OCI-LY7 (cell line): Measurements from ENCODE around the gene GPR78. TPM values are rescaled to one million over a fixed set of nuclear protein-coding genes. Genes with fewer than 3 reads are reported as not detected.
"Not testable (repeated sequence)": the region's sequence is repeated elsewhere in the genome, so short reads cannot be mapped to it uniquely, and the experiment has no call there.

Source experiments
- BruUV-seq: library from RNA; stranded (reverse); fragments of 400-500 nt; replicated peaks from 2 replicates; lab custom pipeline; 2021; lab: Mats Ljungman, UMichigan
- CTCF ChIA-PET: fragments of 300-600 bp; sonication (Branson Sonifier 250); formaldehyde crosslinking; loops from one replicate; lab custom pipeline; 2022; ENCODE audit warnings: antibody characterized with exemption; ENCODE audit not compliant: unreplicated experiment; lab: Charles Lee
- POLR2A ChIA-PET: fragments of 300-600 bp; sonication (Branson Sonifier 250); formaldehyde crosslinking; loops from one replicate; lab custom pipeline; 2022; ENCODE audit warnings: antibody characterized with exemption; lab: Charles Lee
- DNase-seq: peaks from one replicate; pipeline ENCODE4 v3.0.0-alpha.2; 2015; ENCODE audit warnings: low spot score
- H2AFZ ChIP-seq: fragments of 200-600 bp; sonication (generic), shearing (Covaris generic); 2 replicates; pipeline ENCODE4 v1.6.1; 2014; ENCODE audit warnings: mild to moderate bottlenecking, antibody characterized with exemption, low read length, moderate library complexity
- H3K27ac ChIP-seq: fragments of 200-600 bp; sonication (generic); 2 replicates; pipeline ENCODE4 v1.5.1; 2014; ENCODE audit warnings: mixed run types, low read depth, mild to moderate bottlenecking, moderate library complexity, low read length, inconsistent platforms; ENCODE audit not compliant: poor library complexity, severe bottlenecking
- H3K36me3 ChIP-seq: fragments of 200-600 bp; sonication (generic); 2 replicates; pipeline ENCODE4 v1.6.1; 2014; ENCODE audit warnings: mild to moderate bottlenecking, antibody characterized with exemption, low read length, moderate library complexity, mixed read lengths; ENCODE audit not compliant: insufficient read depth
- H3K4me1 ChIP-seq: fragments of 200-600 bp; sonication (generic); 2 replicates; pipeline ENCODE4 v1.5.1; 2014; ENCODE audit warnings: mild to moderate bottlenecking, low read length; ENCODE audit not compliant: insufficient read depth, poor library complexity, severe bottlenecking
- H3K4me2 ChIP-seq: fragments of 200-600 bp; sonication (generic); 2 replicates; pipeline ENCODE4 v1.6.1; 2014; ENCODE audit warnings: mild to moderate bottlenecking, low read length
- H3K4me3 ChIP-seq: fragments of 200-600 bp; sonication (generic); 2 replicates; pipeline ENCODE4 v1.5.1; 2014; ENCODE audit warnings: mild to moderate bottlenecking, low read depth, low read length; ENCODE audit not compliant: poor library complexity, severe bottlenecking
- H3K79me2 ChIP-seq: fragments of 200-600 bp; sonication (generic); 2 replicates; pipeline ENCODE4 v1.6.1; 2016; ENCODE audit warnings: low read depth, mild to moderate bottlenecking, low read length, moderate library complexity, mixed read lengths; ENCODE audit not compliant: insufficient read depth
- H3K9me2 ChIP-seq: fragments of 200-600 bp; sonication (generic); 2 replicates; pipeline ENCODE4 v1.6.1; 2016; ENCODE audit warnings: mild to moderate bottlenecking, low read length, mixed read lengths; ENCODE audit not compliant: insufficient read depth
- H3K9me3 ChIP-seq: fragments of 200-600 bp; sonication (generic); 2 replicates; pipeline ENCODE4 v1.6.1; 2014; ENCODE audit warnings: mild to moderate bottlenecking, mixed run types, low read length, mixed read lengths
- H4K20me1 ChIP-seq: fragments of 200-600 bp; sonication (generic); 2 replicates; pipeline ENCODE4 v1.6.1; 2014; ENCODE audit warnings: mild to moderate bottlenecking, antibody characterized with exemption, low read length, moderate library complexity, mixed read lengths; ENCODE audit not compliant: insufficient read depth
- intact Hi-C: fragments of 100-400 bp; cut with micrococcal nuclease; formaldehyde crosslinking; loops from one replicate; pipeline ENCODE4 v1.10.0; 2022; ENCODE audit not compliant: unreplicated experiment
- total RNA-seq, 2 experiments: library from RNA; depleted of rRNA in 1 of 2; stranded (reverse); fragments of >200 nt in 1 of 2; shearing (Covaris generic) in 1 of 2; gene quantifications; 2 replicates each; pipeline ENCODE4 v1.2.3, GENCODE V29; 2014 to 2022

Gene GPR78
- total RNA-seq, 2 experiments from 2014 or later, result not detected

DNA sequence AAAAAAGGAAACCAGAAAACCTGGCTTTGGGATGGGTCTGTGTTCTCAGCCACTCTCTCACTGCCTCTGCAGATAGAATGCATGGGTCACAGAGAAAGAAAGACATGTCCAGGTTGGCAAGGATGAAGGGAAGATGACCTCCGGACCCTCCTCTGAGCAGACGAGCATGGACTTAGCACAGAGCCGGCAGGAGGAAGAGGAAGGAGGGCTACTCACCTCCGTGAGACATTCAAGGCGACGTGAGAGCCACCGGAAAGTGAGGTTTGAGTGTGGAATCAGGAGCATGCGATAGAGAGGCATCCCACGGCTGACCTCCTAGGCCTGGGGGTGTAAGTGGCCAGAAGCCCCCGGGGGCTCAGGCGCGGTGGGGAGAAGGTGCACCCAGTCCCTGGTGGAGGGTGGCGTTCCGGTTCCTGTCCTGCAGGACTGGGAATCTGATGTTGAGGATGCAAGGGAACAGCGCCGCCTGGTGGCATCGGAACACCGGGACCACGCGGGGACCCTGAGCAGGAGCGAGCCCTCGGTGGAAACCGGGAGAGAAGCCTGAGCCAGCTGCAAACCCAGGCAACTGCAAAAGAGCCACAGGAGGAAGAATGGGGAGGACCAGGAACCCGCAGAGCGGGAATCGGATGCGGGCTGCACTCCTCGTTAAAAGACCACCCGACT, 50.2 kb downstream of the GPR78 start:
- H3K9me2 ChIP-seq, H3K4me2 ChIP-seq, CTCF ChIA-PET, H3K79me2 ChIP-seq, DNase-seq, H3K9me3 ChIP-seq, H3K36me3 ChIP-seq, H3K4me3 ChIP-seq, H3K4me1 ChIP-seq, H3K27ac ChIP-seq, POLR2A ChIA-PET, intact Hi-C loops, BruUV-seq, H2AFZ ChIP-seq, H4K20me1 ChIP-seq: not testable (repeated sequence)

- H4K20me1 ChIP-seq, H3K4me1 ChIP-seq, DNase-seq, H3K9me2 ChIP-seq, CTCF ChIA-PET, H3K27ac ChIP-seq, H3K4me2 ChIP-seq, H3K79me2 ChIP-seq, POLR2A ChIA-PET, H3K4me3 ChIP-seq, H3K9me3 ChIP-seq, H3K36me3 ChIP-seq, BruUV-seq, intact Hi-C loops, H2AFZ ChIP-seq: not testable (repeated sequence)
Observed at GRCh38 chr4:8631896-8632295, 51.7 kb downstream of the GPR78 start.

DNA sequence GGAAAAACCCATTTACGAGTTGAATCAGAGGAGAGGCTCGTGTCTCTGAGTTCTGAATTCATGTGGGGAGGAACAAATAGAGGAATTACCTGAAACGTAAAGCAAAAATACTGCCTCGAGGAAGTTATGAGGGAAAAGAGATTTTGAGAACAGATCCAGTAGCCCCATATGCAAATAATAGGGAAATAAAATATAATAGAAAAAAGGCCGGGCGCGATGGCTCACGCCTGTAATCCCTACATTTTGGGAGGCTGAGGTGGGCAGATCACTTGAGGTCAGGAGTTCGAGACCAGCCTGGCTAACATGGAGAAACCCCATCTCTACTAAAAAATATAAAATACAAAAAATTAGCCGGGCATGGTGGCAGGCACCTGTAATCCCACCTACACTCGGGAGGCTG, 54.6 kb downstream of the GPR78 start:
- POLR2A ChIA-PET, H3K4me1 ChIP-seq, DNase-seq, H3K79me2 ChIP-seq, H3K36me3 ChIP-seq, H3K9me3 ChIP-seq, CTCF ChIA-PET, intact Hi-C loops, H3K4me3 ChIP-seq, H4K20me1 ChIP-seq, BruUV-seq, H3K9me2 ChIP-seq, H3K27ac ChIP-seq, H2AFZ ChIP-seq, H3K4me2 ChIP-seq: not testable (repeated sequence)

- CTCF ChIA-PET, POLR2A ChIA-PET, intact Hi-C loops, H3K4me1 ChIP-seq, H2AFZ ChIP-seq, H3K9me3 ChIP-seq, DNase-seq, H4K20me1 ChIP-seq, H3K4me3 ChIP-seq, BruUV-seq, H3K4me2 ChIP-seq, H3K27ac ChIP-seq, H3K9me2 ChIP-seq, H3K79me2 ChIP-seq, H3K36me3 ChIP-seq: not testable (repeated sequence)
Observed at GRCh38 chr4:8635897-8636554, 55.8 kb downstream of the GPR78 start.

Other genes with a start within 250 kb of the GPR78 start
- 10.4 and 12.7 TPM in 2 replicates for gene ACOX3, start 139.7 kb upstream of the GPR78 start, total RNA-seq (2014; rRNA removed; shearing (Covaris generic))
- gene ACOX3, start 139.7 kb upstream of the GPR78 start, total RNA-seq (2022), result 16.8 and 21.0 TPM in 2 replicates
- gene TRMT44, start 139.6 kb upstream of the GPR78 start, total RNA-seq (2014; rRNA removed; shearing (Covaris generic)), result 23.0 and 26.6 TPM in 2 replicates
- 23.3 and 28.3 TPM in 2 replicates for gene TRMT44, start 139.6 kb upstream of the GPR78 start, total RNA-seq (2022)
- not detected in 2 replicates for gene CPZ, start 12.4 kb downstream of the GPR78 start, total RNA-seq (2014; rRNA removed; shearing (Covaris generic))
- gene CPZ, start 12.4 kb downstream of the GPR78 start, total RNA-seq (2022), result not detected in 2 replicates